Choroid plexus epithelial cell (primary cell): Measurements from ENCODE around the gene EIPR1.
"Not testable (repeated sequence)": the region's sequence is repeated elsewhere in the genome, so short reads cannot be mapped to it uniquely, and the experiment has no call there.

Experiments
- DNase-seq: peaks from one replicate; pipeline ENCODE4 v3.0.0-alpha.2; 2010; ENCODE audit warnings: low read depth
- H3K4me3 ChIP-seq: 2 replicates; pipeline ENCODE4 v1.5.1; 2011; ENCODE audit warnings: low read depth, mild to moderate bottlenecking, control low read depth, low read length, moderate library complexity
- TF ChIP-seq, protein P1 (sequence below): conservative IDR thresholded peaks from 2 replicates; pipeline ENCODE4 v1.5.1; 2011; ENCODE audit warnings: low read depth, mild to moderate bottlenecking, control low read depth, inconsistent platforms, low read length, moderate library complexity

Gene EIPR1

DNA sequence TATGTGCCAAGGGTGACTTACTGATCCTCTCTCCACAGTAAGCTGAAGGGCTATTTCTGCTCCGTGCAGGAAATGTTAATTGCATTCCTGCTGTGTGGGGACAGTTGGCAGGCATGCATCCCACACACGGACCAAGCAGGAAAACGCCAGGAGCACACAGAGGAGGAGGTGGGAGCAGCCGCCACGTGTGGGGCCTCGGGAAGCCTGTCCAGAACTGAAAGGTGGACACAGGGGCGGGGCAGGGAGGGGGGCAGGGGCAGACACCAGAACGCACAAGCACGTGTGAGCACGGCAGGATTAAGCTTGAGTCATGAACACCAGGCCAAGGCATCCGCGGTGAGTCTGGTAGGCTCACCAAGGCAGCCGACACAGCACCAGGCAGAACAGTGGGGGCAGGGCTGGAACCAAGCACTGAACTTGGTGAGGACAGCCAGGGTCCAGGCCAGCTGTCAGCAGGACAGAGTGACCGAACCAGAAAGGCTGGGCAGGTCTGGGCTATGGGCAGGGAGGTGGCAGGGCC, 177.1 kb downstream of the EIPR1 start:
- TF ChIP-seq, protein P1, sequence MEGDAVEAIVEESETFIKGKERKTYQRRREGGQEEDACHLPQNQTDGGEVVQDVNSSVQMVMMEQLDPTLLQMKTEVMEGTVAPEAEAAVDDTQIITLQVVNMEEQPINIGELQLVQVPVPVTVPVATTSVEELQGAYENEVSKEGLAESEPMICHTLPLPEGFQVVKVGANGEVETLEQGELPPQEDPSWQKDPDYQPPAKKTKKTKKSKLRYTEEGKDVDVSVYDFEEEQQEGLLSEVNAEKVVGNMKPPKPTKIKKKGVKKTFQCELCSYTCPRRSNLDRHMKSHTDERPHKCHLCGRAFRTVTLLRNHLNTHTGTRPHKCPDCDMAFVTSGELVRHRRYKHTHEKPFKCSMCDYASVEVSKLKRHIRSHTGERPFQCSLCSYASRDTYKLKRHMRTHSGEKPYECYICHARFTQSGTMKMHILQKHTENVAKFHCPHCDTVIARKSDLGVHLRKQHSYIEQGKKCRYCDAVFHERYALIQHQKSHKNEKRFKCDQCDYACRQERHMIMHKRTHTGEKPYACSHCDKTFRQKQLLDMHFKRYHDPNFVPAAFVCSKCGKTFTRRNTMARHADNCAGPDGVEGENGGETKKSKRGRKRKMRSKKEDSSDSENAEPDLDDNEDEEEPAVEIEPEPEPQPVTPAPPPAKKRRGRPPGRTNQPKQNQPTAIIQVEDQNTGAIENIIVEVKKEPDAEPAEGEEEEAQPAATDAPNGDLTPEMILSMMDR, result no peak
- no peak for DNase-seq
- H3K4me3 ChIP-seq, result no peak overlapping the region

DNA sequence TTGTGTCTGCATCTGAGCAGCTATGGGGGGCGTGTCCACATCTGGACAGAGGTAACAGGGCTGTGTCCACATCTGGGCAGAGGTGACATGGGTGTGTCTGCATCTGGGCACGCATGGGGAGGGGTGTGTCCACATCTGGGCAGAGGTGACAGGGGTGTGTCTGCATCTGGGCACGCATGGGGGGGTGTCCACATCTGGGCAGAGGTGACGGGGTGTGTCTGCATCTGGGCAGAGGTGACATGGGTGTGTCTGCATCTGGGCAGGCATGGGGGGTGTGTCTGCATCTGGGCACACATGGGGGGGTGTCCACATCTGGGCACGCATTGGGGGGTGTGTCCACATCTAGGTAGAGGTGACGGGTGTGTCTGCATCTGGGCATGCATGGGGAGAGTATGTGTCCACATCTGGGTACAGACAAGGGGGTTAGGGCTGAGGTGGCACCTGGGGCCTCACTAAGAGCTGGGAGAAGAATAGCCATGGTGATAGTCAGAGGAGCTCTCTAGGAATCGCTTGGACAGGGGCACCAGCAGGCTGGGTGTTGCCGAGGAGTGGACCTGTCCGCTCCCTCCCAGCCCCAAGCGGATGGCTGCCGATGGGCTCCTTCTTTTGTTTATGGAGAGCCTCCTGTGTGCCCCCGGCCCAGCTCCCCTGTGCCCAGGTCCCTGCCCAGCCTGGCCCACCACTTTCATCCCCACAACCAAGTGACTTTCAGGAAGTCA, 177.8 kb downstream of the EIPR1 start:
- TF ChIP-seq, protein P1, result no peak
- DNase-seq, result no peak
- H3K4me3 ChIP-seq, result no peak overlapping the region

DNA sequence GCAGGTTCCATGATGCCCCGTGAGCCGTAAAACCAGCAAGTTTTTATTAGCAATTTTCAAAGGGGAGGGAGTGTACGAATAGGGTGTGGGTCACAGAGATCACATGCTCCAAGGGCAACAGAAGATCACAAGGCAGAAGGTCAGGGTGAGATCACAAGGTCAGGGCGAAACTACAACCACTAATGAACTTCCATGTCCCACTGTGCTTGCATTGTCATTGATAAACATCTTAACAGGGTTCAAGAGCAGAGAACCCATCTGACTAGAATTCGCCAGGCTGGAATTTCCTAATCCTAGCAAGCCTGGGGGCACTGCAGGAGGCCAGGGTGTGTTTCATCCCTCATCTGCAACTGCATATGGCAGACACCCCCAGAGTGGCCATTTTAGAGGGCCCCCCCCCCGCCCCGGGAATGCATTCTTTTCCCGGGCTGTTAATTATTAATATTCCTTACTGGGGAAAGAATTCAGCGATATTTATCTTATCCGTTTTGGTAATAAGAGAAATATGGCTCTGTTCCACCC, 178.9 kb downstream of the EIPR1 start:
- DNase-seq, H3K4me3 ChIP-seq: not testable (repeated sequence)

DNA sequence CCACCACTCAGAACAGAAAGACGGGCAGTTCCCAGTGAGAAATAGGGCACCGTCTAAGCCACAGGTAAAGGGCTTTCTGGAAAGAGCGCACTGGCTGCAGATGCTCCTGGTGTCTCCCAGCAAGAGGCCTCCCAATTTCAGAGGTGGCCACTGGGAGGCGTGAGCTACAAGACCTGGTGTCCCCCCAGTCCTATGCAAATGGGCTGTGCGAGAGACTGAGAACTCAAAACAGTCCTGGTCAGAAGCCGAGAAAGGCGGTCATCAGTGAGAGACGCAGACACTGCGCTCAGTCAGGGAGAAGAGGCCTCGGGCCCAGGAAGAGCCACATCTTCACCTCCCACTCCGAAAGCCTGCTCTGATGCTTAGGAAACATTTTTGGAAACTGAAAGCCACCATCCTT, 179.5 kb downstream of the EIPR1 start:
- H3K4me3 ChIP-seq, result no peak overlapping the region
- DNase-seq, result peak; percentile 26
- TF ChIP-seq, protein P1, result peak; percentile 32

DNA sequence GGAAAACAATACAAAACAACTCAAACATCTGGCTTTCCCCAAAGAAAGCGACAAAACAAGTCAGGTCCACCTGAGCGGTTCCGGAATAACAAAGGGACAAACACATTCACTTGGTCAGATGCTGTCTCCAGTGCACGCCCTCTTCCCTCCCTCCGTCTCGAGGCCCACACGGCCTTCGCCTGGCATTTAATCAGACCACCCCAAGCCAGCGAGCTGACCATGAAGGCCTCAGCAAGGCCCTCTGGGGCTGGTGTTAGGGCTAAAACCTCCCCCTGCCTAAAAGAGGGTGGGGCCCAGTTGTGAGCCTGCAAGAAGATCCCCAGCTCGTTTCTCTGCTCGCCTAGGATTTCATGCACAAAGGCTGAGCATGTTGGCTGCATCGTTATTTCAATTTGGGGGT, 180.3 kb downstream of the EIPR1 start:
- TF ChIP-seq, protein P1, result no peak
- DNase-seq, result no peak
- no peak overlapping the region for H3K4me3 ChIP-seq

DNA sequence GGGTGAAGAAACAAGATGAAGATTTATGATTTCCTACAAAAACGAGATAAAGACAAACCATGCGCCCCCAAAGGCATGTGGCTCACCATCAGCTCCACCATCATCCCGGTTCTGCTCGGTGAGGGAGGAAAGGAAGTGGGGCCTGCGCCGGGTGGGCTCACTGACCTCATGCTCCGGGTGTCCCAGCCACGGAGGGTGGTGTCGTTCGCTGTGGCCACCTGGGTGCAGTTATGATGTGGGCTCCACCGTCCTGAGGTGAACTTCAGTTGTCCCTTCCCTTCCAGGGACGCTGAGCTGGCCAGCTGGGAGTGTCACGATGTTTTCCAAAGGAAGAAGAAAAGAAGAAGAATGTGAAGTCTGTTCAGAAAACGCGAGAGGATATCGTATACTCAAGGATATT, 180.9 kb downstream of the EIPR1 start:
- DNase-seq, result no peak
- TF ChIP-seq, protein P1, result no peak
- no peak overlapping the region for H3K4me3 ChIP-seq

DNA sequence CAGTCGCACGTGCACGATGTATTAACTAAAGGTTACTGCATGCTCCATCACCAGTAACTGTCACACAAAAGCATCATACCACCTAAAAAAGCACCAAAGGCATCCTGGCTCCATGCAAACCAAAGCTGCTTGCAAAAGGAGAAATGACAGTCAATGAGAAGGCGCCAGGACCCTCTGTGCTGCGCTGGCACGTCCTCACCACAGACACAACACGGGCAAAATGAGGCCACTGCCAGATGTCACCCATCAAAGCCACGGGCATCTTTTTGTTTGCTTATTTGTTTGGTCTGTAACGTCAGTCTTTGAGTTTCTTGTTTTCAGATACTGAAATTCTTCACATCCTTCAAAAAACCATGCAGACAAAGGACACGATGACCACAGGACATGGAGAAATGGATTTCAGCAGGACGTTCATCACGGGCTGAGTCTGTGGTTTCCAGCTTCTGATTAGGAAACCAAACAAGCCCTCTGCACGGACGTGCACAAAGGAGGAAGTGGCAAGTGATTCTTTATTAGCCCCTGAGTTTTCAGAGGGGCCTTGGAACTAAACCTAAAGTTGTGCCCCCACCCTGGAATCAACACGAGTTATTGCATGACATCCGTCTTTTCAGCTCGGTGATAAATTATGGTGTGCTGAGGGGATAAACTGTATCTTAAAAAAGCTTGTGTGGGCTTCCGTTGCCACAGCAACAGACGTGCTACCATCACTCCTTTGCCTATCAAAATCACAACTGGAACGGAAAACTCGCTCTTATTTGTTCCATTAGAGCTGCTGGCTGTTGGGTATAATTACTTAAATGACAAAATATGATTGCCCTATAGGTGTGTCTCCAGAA, 181.8 kb downstream of the EIPR1 start:
- DNase-seq, result no peak
- TF ChIP-seq, protein P1, result no peak
- no peak overlapping the region for H3K4me3 ChIP-seq
